IPS DF 4.7 (cell line): Measurements from ENCODE around the gene SLC3A2.
"Not testable (repeated sequence)": the region's sequence is repeated elsewhere in the genome, so short reads cannot be mapped to it uniquely, and the experiment has no call there.

ENCODE experiments used
- DNase-seq: peaks from one replicate; pipeline ENCODE4 v3.0.0-alpha.2; 2013; ENCODE audit warnings: low spot score; ENCODE audit errors: extremely low read depth

Gene SLC3A2

GRCh38 chr11:62852523-62853188 lies 28.0 kb upstream of the SLC3A2 start:
- no peak for DNase-seq

DNA sequence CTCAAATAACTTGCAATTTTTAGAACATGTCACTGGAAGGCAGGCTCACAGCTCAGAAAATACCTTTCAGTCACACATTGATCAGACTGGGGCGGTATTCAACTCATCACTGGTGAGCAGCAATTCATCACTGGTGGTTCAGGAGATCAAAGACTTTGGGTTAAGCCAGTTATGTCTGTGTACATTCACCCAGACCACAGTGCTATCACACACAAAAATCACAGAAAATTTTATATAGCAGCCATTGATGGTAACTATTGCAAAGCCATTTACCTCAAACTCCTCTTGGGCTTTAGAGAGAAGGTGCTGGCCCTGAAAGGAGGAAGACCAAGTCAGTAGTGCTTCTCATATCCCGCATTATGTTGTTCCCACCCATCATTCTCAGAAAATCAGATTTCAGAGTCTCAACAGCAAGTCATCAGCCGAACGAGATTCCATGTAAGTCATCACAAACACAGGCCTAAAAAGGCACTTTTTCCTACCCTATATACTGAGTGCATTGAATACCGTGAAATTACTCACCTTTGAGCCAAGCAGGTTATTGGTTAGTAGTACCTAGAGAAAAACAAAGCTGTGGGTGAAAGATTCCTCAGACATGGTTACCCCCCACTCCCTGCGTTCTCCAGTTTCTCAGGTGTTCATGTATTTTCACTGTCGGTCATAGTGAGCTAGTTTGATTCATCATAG lies 27.3 kb upstream of the SLC3A2 start:
- no peak for DNase-seq

DNA sequence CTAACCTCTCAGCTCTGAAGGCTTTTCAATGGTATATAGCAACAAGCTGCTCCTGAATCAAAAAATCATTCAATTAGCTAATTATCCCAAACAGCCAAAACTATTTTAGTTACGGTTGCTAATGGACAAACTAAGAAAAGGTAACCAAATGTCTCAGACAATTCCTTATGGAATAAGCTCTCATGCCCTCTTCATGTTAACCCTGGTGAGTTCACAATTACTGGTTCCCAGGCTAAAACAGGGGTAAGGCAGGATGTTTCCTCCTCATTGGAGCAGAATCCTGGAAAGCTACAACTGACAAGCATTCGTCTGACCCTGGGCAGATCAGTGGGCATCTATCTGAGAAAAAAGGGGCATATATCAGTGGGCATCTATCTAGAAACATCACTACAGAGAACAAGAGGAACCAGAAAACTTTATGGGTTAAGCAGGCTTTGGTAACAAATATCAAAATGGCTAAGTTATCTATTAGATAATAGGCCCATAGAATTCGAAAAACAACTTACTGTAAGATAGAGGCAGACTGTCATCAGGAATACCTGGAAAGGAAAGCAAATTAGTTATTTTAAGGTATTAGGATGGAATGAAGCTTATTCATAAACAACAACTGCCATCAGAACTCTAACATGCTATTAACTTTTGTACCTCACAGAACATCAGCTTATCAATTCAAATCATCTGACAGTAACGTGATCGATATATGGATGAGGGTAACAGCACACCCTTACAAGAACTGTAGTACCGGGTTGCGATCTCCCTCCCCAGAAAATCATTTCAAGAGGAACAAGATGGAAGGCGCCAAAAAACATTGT lies 26.5 kb upstream of the SLC3A2 start:
- no peak for DNase-seq

DNA sequence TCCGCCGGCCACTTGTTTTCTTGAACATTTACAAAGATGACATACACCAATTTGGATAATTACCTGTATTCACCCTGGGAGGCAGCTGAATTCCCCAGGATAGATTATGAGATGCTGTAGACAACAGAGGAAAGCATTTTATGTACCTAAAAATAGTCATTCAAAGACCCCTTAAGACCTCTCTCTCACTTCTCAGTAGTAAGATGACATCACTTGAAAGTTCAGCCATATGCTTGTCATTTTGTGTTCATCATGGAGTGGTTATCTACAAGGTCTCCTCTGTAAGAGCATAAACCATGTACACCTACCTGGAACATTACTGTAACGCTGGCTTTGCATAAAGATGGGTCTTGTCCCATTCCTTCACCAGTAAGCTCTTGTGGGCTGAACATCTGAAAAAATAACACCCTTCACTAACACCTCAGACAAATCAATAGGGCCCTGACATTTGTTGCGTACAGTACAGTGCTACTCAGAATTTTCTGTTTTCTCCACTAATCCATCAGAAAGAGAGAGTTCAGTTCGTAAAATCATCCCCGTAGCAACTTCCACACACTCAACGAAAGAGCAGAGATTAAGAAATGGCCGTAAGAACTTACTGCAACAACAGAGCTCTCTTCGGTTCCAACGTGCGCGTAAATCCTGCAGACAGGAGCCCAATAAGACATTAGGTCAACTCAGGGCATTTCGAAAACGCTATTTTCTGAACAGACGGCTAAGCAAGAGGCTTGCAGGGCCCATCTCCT lies 25.7 kb upstream of the SLC3A2 start:
- no peak for DNase-seq

DNA sequence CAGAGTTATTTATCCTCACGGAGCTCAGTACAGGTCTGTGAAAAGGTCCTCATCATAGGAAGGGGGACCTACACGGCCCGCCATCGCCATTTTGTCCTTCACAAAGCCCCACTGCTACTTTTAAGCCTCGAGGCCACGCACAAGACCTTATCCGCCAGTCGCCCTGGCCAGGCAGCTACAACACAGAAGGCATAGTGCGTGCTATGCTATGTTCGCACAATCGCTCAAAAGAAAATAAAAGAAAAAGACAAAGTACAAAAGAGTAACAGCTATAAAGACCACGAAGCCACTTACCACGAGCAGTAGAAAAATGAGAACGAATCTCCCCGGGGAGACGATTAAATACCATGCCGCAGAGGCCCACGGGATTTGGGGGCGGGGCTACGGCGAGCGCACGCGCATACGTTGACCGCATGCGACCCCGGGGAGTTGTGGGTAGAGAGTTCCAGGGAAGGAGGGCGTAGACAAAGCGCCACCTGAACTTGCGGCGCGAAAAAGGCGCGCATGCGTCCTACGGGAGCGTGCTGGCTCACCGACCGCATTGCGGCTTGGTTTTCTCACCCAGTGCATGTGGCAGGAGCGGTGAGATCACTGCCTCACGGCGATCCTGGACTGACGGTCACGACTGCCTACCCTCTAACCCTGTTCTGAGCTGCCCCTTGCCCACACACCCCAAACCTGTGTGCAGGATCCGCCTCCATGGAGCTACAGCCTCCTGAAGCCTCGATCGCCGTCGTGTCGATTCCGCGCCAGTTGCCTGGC lies 24.9 kb upstream of the SLC3A2 start:
- DNase-seq: no peak

- DNase-seq: no peak
These were observed 24.3 kb upstream of the SLC3A2 start for GRCh38 chr11:62856333-62856895.

DNA sequence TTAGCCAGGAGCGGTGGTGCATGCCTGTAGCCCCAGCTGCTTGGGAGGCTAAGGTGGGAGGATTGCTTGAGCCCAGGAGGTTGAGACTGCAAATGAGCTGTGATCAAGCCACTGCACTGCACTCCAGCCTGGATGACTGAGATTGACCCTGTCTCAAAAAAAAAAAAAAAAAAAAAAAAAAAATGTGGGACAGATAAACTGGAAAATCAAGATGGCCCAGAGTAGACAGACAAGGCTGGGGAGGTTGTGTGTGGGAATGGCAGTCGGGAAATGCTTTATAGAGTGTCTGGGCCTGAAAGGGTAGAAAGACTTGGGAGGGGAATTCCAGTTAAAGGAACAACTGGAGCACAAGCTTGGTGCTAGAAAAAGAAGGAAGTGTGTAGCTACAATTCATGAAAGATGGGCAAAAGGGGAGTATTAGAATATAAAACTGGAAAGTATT lies 23.1 kb upstream of the SLC3A2 start:
- DNase-seq: no peak

DNA sequence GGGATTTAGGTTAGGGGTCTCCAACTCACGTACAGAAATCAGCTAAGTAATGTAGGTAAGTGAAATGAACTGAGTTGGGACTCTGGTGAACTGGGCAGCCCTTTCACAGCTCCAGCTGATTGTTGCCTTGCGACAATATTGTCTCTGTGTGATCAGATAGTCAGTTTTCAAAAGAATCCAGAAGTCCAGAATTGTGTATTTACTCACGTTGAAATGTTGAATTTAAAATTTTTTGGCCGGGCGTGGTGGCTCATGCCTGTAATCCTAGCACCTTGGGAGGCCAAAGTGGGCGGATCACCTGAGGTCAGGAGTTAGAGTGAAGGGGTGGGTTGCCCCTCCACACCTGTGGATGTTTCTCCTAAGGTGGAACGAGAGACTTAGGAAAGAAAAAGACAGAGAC lies 22.5 kb upstream of the SLC3A2 start:
- no peak for DNase-seq

- DNase-seq: not testable (repeated sequence)
These were observed 21.4 kb upstream of the SLC3A2 start for GRCh38 chr11:62859281-62859703.

DNA sequence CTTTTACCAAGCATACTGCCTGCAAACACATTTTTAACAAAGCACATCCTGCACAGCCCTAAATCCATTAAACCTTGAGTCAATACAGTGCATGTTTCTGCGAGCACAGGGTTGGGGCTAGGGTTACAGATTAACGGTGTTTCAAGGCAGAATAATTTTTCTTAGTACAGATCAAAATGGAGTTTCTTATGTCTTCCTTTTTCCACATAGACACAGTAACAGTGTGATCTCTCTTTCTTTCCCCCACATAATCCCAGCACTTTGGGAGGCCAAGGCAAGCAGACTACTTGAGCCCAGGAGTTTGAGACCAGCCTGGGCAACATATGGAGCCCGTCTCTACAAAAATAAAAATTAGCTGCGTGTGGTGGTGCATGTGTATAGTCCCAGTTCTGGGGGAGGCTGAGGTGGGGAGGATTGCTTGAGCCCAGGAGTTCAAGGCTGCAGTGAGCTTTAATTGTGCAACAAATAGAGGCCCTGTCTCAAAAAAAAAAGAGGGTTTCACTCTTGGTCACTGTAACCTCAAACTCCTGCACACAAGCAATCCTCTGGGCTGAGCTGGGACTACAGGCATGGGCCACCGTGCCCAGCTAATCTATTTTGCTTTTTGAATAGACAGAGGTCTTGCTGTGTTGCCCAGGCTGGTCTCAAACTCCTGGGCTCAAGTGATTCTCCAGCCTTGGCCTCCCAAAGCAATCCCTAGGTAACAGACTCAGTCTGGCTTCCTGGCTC lies 19.7 kb upstream of the SLC3A2 start:
- DNase-seq: no peak

DNA sequence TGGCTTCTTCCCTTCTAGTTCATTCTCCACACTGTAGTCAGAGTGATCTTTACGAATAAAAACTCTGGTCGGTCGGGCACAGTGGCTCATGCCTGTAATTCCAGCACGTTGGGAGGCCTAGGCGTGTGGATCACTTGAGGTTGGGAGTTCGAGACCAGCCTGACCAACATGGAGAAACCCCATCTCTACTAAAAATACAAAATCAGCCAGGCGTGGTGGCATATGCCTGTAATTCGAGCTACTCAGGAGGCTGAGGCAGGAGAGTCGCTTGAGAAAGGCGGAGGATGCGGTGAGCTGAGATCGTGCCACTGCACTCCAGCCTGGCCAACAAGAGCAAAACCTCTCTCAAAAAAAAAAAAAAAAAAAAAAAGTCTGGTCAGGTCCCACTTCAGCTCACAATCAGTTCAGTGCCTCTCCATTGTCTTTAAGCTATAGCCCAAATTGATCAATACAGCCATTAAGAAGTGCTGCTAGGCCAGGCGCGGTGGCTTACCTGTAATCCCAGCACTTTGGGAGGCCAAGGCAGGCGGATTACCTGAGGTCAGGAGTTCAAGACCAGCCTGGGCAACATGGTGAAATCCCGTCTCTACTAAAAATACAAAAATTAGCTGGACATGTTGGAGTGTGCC lies 19.0 kb upstream of the SLC3A2 start:
- not testable (repeated sequence) for DNase-seq

GRCh38 chr11:62863687-62864335 lies 16.9 kb upstream of the SLC3A2 start:
- no peak for DNase-seq

- DNase-seq: no peak
These were observed 15.1 kb upstream of the SLC3A2 start for GRCh38 chr11:62865635-62866034.

- no peak for DNase-seq
These were observed 5.8 kb upstream of the SLC3A2 start for GRCh38 chr11:62874851-62875250.

- no peak for DNase-seq
These were observed 4.8 kb upstream of the SLC3A2 start for GRCh38 chr11:62875698-62876478.

DNA sequence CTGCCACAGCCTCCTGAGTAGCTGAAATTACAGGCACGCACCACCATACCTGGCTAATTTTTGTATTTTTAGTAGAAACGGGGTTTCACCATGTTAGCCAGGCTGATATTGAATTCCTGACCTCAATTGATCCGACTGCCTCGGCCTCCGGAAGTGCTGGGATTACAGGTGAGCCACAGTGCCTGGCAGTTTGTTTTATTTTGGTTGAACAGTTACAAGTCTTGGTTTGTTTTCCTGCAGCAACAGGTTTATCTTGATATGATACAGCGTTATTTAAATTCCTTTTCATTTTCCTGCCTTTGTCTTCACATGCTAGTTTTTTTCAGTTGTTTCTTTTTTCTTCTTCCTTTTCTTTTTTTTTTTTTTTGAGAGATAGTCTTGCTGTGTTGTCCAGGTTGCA lies 4.0 kb upstream of the SLC3A2 start:
- DNase-seq: no peak

- DNase-seq: no peak
These were observed 1.3 kb upstream of the SLC3A2 start for GRCh38 chr11:62879235-62879978.
